SU-DHL-6 (cell line): ENCODE measurements around the gene ATXN7.

ENCODE experiments used
- H2AFZ ChIP-seq: fragments of 200-600 bp; sonication (generic); 2 replicates; pipeline ENCODE4 v1.6.1; 2014; ENCODE audit warnings: low read depth, mild to moderate bottlenecking, moderate library complexity, mixed read lengths, antibody characterized with exemption, low read length; ENCODE audit not compliant: severe bottlenecking
- H3F3A ChIP-seq: fragments of 200-600 bp; shearing (Covaris generic); 2 replicates; pipeline ENCODE4 v1.6.0; 2016; ENCODE audit warnings: antibody characterized with exemption, mild to moderate bottlenecking; ENCODE audit not compliant: insufficient read depth
- H3K27ac ChIP-seq: fragments of 200-600 bp; sonication (generic); 2 replicates; pipeline ENCODE4 v1.5.1; 2016; ENCODE audit warnings: low read depth, mild to moderate bottlenecking, low read length, moderate library complexity, mixed read lengths
- H3K27me3 ChIP-seq: fragments of 200-600 bp; sonication (generic), shearing (Covaris generic); 2 replicates; pipeline ENCODE4 v1.6.0; 2014; ENCODE audit warnings: mild to moderate bottlenecking, low read length
- H3K36me3 ChIP-seq: fragments of 200-600 bp; sonication (generic); 2 replicates; pipeline ENCODE4 v1.6.1; 2014; ENCODE audit warnings: mild to moderate bottlenecking, low read length, mixed read lengths
- H3K4me2 ChIP-seq: fragments of 300-600, 200-600 bp; shearing (Covaris generic), sonication (generic); 2 replicates; pipeline ENCODE4 v1.6.0; 2014; ENCODE audit warnings: low read length, low read depth, mild to moderate bottlenecking; ENCODE audit not compliant: poor library complexity, severe bottlenecking
- H3K4me3 ChIP-seq: fragments of 200-600 bp; sonication (generic); 2 replicates; pipeline ENCODE4 v1.5.1; 2014; ENCODE audit warnings: antibody characterized with exemption, low read length, mild to moderate bottlenecking, mixed read lengths; ENCODE audit not compliant: insufficient read depth, poor library complexity, severe bottlenecking
- H3K79me2 ChIP-seq: fragments of 200-600 bp; sonication (generic); 2 replicates; pipeline ENCODE4 v1.6.1; 2014; ENCODE audit warnings: mild to moderate bottlenecking, low read length, moderate library complexity; ENCODE audit not compliant: insufficient read depth
- H3K9ac ChIP-seq: fragments of 200-600 bp; sonication (generic); 2 replicates; pipeline ENCODE4 v1.7.0; 2014; ENCODE audit warnings: mild to moderate bottlenecking, low read length
- H3K9me2 ChIP-seq: fragments of 200-600 bp; sonication (generic); replicated peaks from 2 replicates; pipeline ENCODE4 v1.6.1; 2014; ENCODE audit warnings: low read length; ENCODE audit not compliant: insufficient read depth
- H3K9me3 ChIP-seq: fragments of 200-600 bp; sonication (generic); 2 replicates; pipeline ENCODE4 v1.6.1; 2014; ENCODE audit warnings: low read length, mixed read lengths; ENCODE audit not compliant: insufficient read depth
- H4K20me1 ChIP-seq: fragments of 200-600 bp; sonication (generic); 2 replicates; pipeline ENCODE4 v1.6.1; 2014; ENCODE audit warnings: low read depth, mild to moderate bottlenecking, antibody characterized with exemption, low read length, moderate library complexity, mixed read lengths
- EZH2phosphoT487 ChIP-seq: fragments of 200-600 bp; sonication (generic), shearing (Covaris generic); conservative IDR thresholded peaks from 2 replicates; pipeline ENCODE4 v1.6.1; 2018; ENCODE audit warnings: mild to moderate bottlenecking, antibody characterized with exemption, low read length, moderate library complexity, mixed read lengths
- TF ChIP-seq, protein P1 (sequence below): fragments of 200-600 bp; sonication (generic); IDR thresholded peaks from one replicate; pipeline ENCODE4 v1.5.1; 2017; ENCODE audit warnings: antibody characterized with exemption, mild to moderate bottlenecking, low read length, moderate library complexity; ENCODE audit not compliant: insufficient read depth, poor library complexity, severe bottlenecking

Gene ATXN7

DNA sequence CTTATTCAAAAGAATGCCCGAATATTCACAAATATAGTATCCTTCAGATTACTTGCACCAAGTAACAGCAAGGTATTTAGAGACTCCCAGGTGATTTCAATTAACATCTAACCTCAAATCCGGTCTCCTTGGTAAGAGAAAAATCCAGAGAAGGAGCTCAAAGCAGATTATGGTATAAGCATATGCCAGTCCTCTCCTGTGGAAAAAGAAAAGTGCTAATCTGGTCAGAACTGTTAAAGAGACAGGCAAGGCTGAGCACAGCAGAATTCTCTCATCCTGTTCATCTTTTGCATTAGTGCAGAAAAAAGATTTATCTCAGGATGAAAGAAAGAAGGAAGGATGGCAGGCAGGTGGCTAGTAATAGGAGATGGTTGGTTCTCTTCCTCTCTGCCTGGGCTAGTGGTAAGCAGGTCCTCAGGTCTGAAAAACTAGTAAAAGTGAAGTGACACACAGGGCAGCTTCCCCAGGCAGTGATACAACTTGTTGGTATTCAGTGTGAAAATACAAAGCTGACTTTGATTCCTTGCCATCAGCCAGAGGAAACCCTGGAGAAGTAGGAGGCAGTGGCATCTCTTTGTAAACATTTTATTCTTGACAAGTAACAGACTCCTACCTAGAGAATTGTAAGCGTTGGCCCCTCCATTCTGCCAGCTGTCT is 14.2 kb downstream of the ATXN7 start:
- H3K27ac ChIP-seq: no peak overlapping the region

DNA sequence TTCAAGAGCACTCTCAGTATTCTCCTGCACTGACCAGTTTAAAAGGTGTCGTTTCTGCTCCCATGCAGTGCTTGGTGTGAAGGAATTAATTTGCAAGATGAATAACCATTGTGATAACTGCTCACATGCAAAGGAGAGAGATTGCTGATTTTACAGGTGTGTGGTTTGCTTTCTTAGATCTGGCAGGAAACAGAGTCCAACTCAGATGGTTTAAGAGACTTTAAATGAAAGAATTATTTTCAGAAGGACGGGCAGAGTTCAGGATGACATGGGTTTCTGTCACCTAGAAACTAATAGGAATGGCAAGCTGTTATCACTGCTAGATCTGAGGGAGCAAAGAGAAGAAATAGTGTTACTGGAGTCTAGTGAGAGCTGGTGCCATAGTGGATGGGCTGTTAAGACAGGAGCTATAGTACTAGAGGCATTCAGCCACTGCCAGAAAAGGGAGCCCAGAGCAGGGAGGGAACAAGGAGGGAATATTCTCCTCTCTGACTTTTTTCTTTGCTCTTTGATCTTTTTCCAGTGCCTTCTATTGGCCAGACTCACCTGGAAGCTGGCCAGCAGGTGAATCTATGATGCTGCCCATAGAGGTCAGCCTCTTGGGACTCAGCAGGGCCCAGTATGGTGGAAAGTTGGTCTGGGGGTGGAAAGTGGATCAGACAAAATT is 14.9 kb downstream of the ATXN7 start:
- TF ChIP-seq, protein P1, sequence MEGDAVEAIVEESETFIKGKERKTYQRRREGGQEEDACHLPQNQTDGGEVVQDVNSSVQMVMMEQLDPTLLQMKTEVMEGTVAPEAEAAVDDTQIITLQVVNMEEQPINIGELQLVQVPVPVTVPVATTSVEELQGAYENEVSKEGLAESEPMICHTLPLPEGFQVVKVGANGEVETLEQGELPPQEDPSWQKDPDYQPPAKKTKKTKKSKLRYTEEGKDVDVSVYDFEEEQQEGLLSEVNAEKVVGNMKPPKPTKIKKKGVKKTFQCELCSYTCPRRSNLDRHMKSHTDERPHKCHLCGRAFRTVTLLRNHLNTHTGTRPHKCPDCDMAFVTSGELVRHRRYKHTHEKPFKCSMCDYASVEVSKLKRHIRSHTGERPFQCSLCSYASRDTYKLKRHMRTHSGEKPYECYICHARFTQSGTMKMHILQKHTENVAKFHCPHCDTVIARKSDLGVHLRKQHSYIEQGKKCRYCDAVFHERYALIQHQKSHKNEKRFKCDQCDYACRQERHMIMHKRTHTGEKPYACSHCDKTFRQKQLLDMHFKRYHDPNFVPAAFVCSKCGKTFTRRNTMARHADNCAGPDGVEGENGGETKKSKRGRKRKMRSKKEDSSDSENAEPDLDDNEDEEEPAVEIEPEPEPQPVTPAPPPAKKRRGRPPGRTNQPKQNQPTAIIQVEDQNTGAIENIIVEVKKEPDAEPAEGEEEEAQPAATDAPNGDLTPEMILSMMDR: no peak
- TF ChIP-seq EZH2phosphoT487: no peak
- Histone ChIP-seq H4K20me1 (peaks cover 20% of the 10 kb centered on the region), H3K9ac (no peak overlapping the region), H3K9me3 (no peaks in the 10 kb centered on the region), H3K27ac (no peak overlapping the region), H3K79me2 (peaks cover 98% of the 10 kb centered on the region), H2AFZ (no peak overlapping the region), H3F3A (no peaks in the 10 kb centered on the region), H3K36me3 (no peaks in the 10 kb centered on the region), H3K27me3 (no peaks in the 10 kb centered on the region), H3K4me2 (no peak overlapping the region), H3K9me2 (no peaks in the 10 kb centered on the region), H3K4me3 (no peak overlapping the region)

More for the DNA sequence above, 14.2 kb downstream of the ATXN7 start:
- TF ChIP-seq EZH2phosphoT487: no peak
- TF ChIP-seq, protein P1: no peak
- H3K36me3 ChIP-seq: no peaks in the 10 kb centered on the region
- H3F3A ChIP-seq: no peaks in the 10 kb centered on the region
- H3K4me2 ChIP-seq: no peak overlapping the region
- H3K4me3 ChIP-seq: no peak overlapping the region
- H3K79me2 ChIP-seq: peaks cover 98% of the 10 kb centered on the region
- no peaks in the 10 kb centered on the region for H3K9me3 ChIP-seq
- peaks cover 20% of the 10 kb centered on the region for H4K20me1 ChIP-seq
- H3K9me2 ChIP-seq: no peaks in the 10 kb centered on the region
- no peak overlapping the region for H2AFZ ChIP-seq
- no peaks in the 10 kb centered on the region for H3K27me3 ChIP-seq
- H3K9ac ChIP-seq: no peak overlapping the region

DNA sequence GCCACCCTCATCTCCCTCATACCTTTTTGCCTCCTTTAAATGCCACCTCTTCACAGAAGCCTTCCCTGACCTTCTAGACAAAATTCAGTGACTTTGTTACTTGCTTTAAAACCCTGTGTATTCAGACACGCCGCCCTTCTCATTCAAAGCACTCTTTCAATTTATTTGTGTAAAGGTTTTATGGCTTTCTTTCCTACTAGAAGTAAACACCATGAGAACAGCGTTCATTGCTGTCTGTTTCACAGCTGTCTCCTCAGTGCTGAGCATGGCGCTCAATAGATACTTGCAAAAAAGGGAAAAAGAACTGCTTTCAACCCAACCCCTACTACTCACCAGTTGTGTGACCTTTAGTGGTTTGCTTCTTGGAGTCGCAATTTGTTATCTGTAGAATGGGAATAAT is 17.0 kb downstream of the ATXN7 start:
- H3K9me2 ChIP-seq: no peaks in the 10 kb centered on the region
- no peak overlapping the region for H3K9ac ChIP-seq
- H3K36me3 ChIP-seq: no peaks in the 10 kb centered on the region
- H3F3A ChIP-seq: no peaks in the 10 kb centered on the region
- no peak overlapping the region for H3K27ac ChIP-seq
- H3K27me3 ChIP-seq: no peaks in the 10 kb centered on the region
- TF ChIP-seq, protein P1: no peak
- TF ChIP-seq EZH2phosphoT487: no peak
- H3K9me3 ChIP-seq: no peaks in the 10 kb centered on the region
- H4K20me1 ChIP-seq: peaks cover 19% of the 10 kb centered on the region
- H3K4me2 ChIP-seq: no peak overlapping the region
- H2AFZ ChIP-seq: no peak overlapping the region
- H3K4me3 ChIP-seq: no peak overlapping the region
- peaks cover 93% of the 10 kb centered on the region for H3K79me2 ChIP-seq
